8988T (cell line): Measurements from ENCODE around the gene PIK3CA.
A peak's percentile ranks its signal among the peaks of the same experiment; 100 is the strongest.
"Not testable (repeated sequence)": the region's sequence is repeated elsewhere in the genome, so short reads cannot be mapped to it uniquely, and the experiment has no call there.

Experiments used
- DNase-seq: peaks from one replicate; pipeline ENCODE4 v3.0.0; 2011

PIK3CA gene

GRCh38 chr3:179147873-179148615 lies at the start of gene PIK3CA:
TSS of gene PIK3CA (plus strand) at chr3:179148357. CDS start at chr3:179198826, 50,469 bp downstream.
- peak; percentile 53 for DNase-seq

GRCh38 chr3:179098388-179099077 lies 49.6 kb upstream of the PIK3CA start:
- no peak for DNase-seq

GRCh38 chr3:179100652-179101051 lies 47.5 kb upstream of the PIK3CA start:
- no peak for DNase-seq

DNA sequence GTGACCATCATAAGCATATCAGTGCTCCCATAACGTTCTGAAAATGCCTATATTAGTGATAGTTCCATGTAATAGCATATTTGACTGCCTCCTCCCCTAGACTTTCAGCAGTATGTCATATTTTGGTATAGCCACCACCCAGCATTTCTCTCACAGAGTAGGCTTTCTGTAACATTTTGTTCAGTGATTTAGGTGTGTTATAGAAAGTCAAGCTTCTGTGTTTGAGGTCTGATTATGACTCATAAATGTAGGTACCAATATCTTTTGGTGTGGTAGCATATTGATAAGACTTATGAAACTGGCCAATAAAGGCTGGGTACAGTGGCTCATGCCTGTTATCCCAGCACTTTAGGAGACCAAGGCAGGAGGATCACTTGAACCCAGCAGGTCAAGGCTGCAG lies 42.3 kb upstream of the PIK3CA start:
- DNase-seq = no peak

DNA sequence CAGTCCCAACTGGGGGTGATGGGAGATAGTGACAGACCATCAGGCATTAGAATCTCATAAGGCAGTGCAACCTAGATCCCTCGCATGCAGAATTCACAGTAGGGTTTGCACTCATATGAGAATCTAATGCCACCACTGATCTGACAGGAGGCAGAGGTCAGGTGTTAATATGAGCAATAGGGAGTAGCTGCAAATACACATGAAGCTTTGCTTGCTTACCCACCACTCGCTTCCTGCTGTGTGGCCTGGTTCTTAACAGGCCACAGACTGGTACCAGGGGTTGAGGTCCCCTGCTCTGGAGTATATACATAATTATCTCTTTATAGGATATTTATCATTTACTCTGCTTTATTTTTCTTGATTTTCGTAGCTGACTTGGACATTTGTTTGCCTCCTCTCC lies 40.5 kb upstream of the PIK3CA start:
- DNase-seq = no peak

- DNase-seq = no peak
Measured at GRCh38 chr3:179108086-179108485, 40.1 kb upstream of the PIK3CA start.

DNA sequence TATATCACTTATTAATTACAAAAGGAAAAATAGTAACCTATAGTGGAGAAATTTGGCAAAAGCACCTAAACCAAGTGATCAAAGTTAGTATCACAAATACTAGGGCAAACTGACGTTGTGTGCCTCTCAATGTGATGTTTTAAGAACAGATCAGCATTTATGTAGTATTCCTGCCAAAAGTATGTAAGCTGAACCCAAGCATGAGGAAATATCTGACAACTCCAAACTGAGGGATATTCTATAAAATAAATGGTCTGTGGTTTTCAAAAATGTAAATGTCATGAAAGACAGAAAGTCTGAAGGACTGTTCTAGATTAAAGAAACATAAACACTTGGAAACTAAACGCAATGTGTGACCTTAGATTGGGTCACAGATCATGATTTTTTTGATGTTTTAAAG lies 34.3 kb upstream of the PIK3CA start:
- no peak for DNase-seq

GRCh38 chr3:179115444-179115843 lies 32.7 kb upstream of the PIK3CA start:
- not testable (repeated sequence) for DNase-seq

GRCh38 chr3:179116816-179117215 lies 31.3 kb upstream of the PIK3CA start:
- no peak for DNase-seq

- DNase-seq = not testable (repeated sequence)
Measured at GRCh38 chr3:179132191-179132890, 15.8 kb upstream of the PIK3CA start.

DNA sequence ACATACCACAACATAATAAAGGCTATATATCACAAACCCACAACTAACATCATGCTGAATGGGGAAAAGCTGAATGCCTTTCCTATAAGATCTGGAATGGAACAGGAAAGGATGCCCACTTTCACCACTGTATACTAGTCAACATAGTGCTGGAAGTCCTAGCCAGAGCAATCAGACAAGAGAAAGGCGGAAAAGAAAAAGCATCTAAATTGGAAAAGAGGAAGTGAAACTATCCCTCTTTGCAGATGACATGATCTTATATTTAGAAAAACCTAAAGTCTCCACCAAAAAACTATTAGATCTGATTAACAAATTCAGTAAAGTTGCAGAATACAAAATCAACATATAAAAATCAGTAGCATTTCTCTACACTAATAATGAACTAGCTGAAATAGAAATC lies 14.6 kb upstream of the PIK3CA start:
- DNase-seq = no peak

- DNase-seq = no peak
Measured at GRCh38 chr3:179136195-179136594, 12.0 kb upstream of the PIK3CA start.

DNA sequence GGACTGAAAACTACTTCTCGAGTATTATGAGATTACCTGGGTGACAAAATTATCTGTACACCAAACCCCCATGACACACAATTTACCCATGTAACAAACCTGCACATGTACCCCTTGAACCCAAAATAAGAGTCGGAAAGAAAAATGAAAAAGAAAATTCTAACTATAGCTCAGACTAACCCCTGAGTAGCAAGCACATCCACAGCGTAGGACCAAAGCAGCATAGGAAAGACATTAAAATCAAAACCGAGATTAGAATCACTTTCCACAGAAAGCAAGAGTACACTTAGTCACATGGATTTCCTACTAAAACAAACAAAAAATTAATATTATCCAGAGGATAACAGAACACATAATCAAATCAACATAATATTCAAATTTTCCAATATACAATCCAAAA lies 6.3 kb upstream of the PIK3CA start:
- DNase-seq = no peak

DNA sequence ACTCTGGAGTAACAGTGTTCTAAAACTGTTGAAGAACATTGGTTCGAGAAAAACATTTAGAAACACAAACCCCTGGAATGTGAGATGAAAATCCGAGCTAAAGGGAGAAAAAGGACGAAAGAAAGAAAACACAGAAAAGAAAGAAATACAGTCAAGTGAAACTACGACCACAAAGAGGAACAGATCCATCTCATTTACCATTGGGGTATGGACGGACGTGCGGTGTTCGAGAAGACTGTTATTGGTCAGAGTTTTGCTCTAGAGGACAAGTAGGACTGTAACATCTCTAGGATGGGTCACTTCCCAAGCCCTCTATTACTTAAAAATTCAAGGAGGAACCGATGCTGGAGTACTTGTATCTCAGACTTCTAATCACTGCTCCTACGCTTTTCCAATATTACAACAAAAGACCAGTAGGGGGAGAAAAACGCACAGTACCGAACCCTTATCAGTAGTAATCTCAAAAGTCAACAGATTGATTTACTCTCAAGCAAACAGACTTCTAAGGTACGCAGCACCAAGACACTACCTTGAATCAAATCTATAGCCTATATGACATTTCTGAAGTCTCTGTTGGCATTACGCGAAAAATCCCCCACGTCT lies 1.1 kb upstream of the PIK3CA start:
- DNase-seq = no peak

DNA sequence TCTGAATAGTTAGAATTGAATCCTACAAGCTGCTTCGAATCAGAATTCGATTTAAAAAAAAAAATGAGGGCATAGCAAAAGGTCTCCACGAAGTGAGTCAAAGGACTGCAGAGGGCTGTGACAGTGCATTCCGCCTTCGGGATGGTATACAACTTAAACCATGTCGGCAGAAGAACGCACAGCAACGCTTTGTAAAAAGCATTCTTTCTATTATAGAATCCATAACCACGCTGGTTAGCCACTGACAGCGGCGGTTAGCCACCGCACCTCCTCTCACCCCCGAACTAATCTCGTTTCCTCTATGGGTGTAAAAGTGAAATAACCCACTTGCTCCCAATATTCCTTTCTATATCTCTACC lies 664 bp upstream of the PIK3CA start:
- DNase-seq = no peak

DNA sequence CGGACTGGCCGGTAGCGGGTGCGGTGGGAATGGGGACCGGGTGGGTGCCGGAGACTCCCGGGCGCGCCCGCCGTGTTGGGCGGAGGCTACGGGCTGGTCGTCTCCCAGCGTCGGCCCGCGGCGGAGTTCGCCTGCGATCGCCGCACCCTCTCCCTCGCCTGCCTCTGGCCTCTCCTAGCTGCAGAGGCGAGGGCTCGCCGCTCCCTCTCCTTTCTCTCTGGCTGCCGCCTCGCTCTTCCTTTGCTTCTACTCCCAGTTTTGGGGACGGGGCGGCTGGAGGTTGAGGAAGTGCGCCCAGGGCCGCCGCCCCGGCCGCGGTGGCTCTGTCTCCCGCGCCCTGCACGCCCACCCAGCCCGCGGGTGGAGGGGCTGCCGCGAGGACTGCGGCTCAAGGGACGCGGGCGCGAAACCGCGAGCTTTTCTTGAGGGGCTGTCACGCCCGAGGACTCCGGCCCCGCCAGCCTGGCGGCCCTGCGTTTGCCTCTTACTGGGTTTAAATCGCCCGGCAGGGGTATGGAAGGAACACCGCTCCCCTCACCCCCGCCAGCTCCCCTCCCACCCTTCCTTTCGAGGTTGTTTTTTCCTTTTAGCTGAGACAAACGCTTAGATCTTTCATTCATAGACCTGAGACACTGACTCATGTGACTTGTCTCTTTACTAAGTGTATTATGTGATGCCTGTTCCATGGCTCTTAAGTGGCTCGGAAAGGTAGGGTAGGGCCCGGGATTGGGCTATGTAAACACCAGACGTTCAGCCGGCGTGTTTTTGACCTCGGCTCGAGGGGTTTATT lies 654 bp downstream of the PIK3CA start:
- no peak for DNase-seq

GRCh38 chr3:179149406-179149867 lies 1.3 kb downstream of the PIK3CA start:
- DNase-seq = no peak

- no peak for DNase-seq
Measured at GRCh38 chr3:179149951-179150350, 1.8 kb downstream of the PIK3CA start.

DNA sequence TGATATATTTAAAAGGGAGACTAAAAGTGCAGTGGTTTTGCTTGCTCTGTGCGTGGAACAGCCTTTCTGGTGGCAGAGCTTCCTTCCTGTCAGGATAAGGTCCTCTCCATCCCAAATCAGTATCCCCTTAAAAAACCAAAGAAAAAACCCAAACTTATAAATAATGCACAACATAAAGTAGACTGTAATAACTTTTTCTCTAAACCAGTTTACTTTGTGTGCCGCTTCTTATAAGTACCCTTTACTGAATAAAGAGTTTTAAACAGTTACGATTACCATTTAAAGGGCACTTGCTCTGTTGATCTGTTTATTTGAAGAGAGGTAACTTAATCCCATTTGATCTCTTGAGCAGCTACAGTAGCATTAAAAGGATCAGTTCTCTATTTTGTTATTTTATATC lies 2.5 kb downstream of the PIK3CA start:
- DNase-seq = no peak

- no peak for DNase-seq
Measured at GRCh38 chr3:179151474-179151873, 3.3 kb downstream of the PIK3CA start.

GRCh38 chr3:179156170-179156569 lies 8.0 kb downstream of the PIK3CA start:
- no peak for DNase-seq

GRCh38 chr3:179156775-179157174 lies 8.6 kb downstream of the PIK3CA start:
- no peak for DNase-seq
